ENCODE data around the gene FBXL19. TPM values are rescaled to one million over a fixed set of nuclear protein-coding genes. Genes with fewer than 3 reads are reported as not detected.

Gene FBXL19
- total and polyA plus RNA-seq, 2 of the 13 experiments (the other 11 are each of a cell fraction or from before 2014, with no cell fraction given): 6.0 to 13.7 TPM

- TF ChIP-seq FOXO4 (CRISPR knock-in tag; conservative IDR thresholded peaks at IDR 0.05): no peak
- TF ChIP-seq ELK4 (CRISPR knock-in tag; IDR thresholded peaks at IDR 0.05; ENCODE audit: borderline replicate concordance): no peak
- no peak for TF ChIP-seq ZNF326 (CRISPR knock-in tag; IDR thresholded peaks at IDR 0.05; ENCODE audit: borderline replicate concordance)
- TF ChIP-seq RBAK (CRISPR knock-in tag; IDR thresholded peaks at IDR 0.05): no peak
- TF ChIP-seq SMC3 (IDR thresholded peaks at IDR 0.05; ENCODE audit: low read length): no peak
- no peak for TF ChIP-seq ZNF777 (CRISPR knock-in tag; IDR thresholded peaks at IDR 0.05)
- TF ChIP-seq ZC3H13 (CRISPR knock-in tag; IDR thresholded peaks at IDR 0.05): 0 out of 2 replicates have a peak, but pooled peaks have one; percentile 23
- TF ChIP-seq GRHL1 (CRISPR knock-in tag; conservative IDR thresholded peaks at IDR 0.05): no peak
- no peak for TF ChIP-seq SP2 (CRISPR knock-in tag; IDR thresholded peaks at IDR 0.05)
- TF ChIP-seq CCDC6 (CRISPR knock-in tag; IDR thresholded peaks at IDR 0.05): no peak
- TF ChIP-seq BCLAF1 (IDR thresholded peaks at IDR 0.05): no peak
Measured at GRCh38 chr16:30980434-30980833, 57.1 kb downstream of the FBXL19 start (continued).

Measured in HepG2 (cell line).